GM12874 (cell line): ENCODE measurements around the gene LCE2A.

Experiments used
- TF ChIP-seq, protein P1 (sequence below): IDR thresholded peaks from 2 replicates; pipeline ENCODE4 v1.5.1; 2011; ENCODE audit warnings: low read depth, mild to moderate bottlenecking, control low read depth, low read length, moderate library complexity; ENCODE audit not compliant: insufficient read depth

The LCE2A gene

DNA sequence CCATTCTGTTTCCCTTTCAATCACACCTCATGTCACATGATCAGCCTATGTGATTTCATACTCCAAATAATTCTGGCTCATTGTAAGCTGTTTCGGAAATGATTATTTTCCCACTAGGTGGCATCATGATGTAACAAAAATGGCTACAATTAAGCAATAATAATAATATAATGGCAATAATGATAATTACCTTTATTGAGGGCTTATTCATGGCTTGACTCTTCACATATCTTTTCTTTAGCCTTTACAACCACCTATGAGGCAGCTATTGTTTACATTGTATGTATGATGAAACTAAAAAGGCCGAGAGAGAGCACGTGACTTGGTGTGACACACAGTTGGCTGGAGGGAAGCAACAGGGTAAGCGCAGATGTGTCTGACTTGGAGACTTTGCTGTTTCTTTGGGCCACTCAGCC is 47.2 kb downstream of the LCE2A start:
- TF ChIP-seq, protein P1, sequence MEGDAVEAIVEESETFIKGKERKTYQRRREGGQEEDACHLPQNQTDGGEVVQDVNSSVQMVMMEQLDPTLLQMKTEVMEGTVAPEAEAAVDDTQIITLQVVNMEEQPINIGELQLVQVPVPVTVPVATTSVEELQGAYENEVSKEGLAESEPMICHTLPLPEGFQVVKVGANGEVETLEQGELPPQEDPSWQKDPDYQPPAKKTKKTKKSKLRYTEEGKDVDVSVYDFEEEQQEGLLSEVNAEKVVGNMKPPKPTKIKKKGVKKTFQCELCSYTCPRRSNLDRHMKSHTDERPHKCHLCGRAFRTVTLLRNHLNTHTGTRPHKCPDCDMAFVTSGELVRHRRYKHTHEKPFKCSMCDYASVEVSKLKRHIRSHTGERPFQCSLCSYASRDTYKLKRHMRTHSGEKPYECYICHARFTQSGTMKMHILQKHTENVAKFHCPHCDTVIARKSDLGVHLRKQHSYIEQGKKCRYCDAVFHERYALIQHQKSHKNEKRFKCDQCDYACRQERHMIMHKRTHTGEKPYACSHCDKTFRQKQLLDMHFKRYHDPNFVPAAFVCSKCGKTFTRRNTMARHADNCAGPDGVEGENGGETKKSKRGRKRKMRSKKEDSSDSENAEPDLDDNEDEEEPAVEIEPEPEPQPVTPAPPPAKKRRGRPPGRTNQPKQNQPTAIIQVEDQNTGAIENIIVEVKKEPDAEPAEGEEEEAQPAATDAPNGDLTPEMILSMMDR: no peak

DNA sequence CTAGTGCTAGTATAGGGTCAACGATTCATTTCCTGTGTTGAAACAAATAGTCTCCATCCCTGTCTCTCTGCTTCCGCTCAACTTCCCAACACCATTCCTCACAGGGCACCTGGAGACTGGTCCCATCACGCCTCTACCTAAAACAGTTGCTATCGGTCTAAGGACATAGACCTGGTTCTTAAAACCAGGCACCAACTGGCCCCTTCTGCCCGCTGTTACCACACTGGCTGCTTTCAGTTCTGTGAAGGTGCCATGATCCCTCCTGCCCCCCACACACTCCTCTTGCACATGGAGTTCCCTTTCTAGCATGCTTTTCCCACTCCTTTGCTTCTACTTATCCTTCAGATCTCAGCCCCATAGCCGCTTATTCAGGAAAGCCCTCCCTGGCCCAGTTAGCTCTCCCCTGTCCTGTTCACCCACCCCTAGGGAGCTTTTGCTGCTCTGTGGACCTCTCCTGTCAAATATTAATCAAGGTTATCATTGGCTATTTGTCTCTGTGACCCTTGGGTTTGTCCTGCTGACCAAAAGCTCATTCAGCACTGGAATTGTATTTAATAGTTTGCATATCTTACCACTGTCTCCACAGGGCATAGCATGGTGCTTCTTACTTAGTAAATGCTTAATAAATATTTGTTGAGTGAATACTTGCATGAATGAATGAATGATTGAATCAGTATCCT is 47.8 kb downstream of the LCE2A start:
- TF ChIP-seq, protein P1: no peak

DNA sequence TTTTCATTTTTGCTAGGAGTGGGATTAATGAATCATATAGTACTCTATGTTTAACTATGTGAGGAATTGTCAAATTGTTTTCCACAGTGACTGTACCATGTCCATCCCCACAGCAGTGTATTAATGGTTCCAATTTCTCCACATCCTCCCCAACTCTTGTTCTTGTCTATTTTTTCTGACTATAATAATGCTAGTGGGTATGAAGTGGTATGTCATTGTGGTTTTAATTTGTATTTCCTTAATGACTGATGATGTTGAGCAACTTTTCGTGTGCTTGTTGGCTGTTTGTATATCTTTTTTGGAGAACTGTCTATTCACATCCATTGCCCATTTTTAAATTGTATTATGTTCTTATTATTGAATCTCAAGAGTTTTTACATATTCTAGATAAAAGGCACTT is 49.7 kb downstream of the LCE2A start:
- TF ChIP-seq, protein P1: no peak
